ENCODE measurements around the gene PER2.

DNA sequence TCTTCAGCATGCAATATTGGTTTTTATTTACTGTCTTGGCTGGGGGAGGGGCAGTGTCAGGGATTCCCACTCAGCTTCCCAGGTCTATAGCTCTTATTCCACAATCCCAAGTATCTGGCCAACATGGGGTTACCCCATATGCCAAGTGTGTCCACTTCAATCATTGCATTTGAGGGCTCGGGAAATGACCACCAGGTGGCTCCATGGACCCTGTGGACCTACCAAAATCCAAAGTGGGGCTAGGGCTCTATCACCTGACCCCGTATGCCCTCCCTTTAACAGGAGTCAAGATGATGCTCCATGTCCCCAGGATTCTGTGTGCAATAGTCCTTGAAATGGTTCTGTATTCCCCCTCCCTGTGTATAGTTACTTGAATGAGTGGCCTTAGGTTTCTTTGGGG lies 19.8 kb upstream of the PER2 start:
- TF ChIP-seq, protein P1, sequence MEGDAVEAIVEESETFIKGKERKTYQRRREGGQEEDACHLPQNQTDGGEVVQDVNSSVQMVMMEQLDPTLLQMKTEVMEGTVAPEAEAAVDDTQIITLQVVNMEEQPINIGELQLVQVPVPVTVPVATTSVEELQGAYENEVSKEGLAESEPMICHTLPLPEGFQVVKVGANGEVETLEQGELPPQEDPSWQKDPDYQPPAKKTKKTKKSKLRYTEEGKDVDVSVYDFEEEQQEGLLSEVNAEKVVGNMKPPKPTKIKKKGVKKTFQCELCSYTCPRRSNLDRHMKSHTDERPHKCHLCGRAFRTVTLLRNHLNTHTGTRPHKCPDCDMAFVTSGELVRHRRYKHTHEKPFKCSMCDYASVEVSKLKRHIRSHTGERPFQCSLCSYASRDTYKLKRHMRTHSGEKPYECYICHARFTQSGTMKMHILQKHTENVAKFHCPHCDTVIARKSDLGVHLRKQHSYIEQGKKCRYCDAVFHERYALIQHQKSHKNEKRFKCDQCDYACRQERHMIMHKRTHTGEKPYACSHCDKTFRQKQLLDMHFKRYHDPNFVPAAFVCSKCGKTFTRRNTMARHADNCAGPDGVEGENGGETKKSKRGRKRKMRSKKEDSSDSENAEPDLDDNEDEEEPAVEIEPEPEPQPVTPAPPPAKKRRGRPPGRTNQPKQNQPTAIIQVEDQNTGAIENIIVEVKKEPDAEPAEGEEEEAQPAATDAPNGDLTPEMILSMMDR (IDR thresholded peaks at IDR 0.05): no peak
- TF ChIP-seq POLR2A (IDR thresholded peaks at IDR 0.05): no peak
